ENCODE results near the gene CTSC.

CTSC gene

DNA sequence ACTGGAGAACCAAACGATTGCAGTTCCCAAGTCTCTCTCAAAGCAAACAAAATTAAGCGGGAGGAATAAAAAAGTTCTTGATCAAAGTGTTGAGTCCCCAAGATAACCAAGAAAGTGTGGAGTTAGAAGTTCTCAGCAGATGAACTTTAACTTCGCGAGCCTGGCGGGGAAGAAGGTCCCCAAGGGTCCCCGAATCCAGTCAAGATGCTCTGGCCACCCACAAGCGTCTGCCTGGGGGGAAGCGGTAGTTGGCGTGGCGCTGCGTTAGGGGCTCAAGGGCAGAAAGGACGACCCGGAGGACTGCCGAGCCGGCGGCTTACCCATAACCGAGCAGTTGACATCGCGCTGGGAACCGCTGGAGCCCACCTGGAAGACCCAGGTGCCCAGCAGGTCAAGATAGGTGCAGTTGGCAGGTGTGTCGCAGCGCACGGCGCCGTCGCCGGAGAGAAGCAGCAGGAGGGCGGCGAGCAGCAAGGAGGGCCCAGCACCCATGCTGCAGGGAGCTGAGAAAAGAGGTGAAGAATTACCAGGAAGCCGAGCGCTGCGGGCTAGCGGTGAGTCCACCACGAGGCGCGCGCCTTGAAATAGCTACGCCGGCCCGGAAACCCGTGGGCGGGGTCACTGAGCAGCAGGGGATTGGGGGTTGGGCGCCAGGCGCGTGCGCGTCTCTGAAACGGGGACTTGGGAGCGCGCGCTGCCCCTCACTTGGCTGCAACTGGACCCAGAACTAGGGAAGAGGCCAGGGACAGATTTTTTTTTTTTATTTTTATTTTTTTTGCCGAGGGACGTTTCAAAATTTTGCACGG is at the start of gene CTSC:
CTSC (minus strand) TSS at position 556 of the 806 bp plus-strand sequence; CDS start at position 492, 64 bp downstream.
- peak; percentile 67 for DNase-seq

DNA sequence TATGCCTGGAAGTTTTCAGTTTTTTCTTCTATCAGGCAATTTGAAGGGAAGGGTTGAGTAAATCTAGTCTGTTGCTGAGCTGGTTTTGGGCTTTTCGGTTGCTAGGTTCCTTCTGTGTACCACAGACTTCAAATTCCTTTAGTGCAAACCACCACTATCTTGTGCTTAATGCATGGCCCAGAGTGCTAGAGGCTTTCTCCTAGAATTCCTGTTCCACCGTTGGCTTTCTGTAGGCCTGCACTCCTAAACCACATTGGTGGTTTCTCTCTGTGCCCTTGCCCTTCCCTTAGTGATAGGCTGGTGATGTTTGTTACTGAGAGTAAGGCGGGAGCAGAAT is 47.1 kb upstream of the CTSC start:
- no peak for DNase-seq

GRCh38 chr11:88384004-88384668 is 46.6 kb upstream of the CTSC start:
- no peak for DNase-seq

DNA sequence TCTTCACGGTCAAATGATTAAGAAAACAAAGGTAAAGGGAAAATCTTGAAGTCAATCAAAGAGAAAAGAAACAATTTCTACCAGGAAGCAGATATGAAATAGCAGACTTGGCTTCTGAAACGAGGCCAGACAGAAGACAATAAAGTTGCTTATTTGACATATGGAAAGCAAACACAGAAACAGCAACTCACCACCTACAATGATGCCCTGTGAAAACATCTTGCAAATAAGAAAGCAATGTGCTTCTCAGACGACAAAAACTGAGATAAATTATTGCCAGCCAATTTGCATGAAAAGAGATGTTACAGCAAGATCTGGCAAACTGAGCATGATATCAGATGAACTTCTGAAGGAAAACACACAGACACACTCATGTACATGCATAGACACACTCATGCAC is 45.9 kb upstream of the CTSC start:
- DNase-seq, result no peak

GRCh38 chr11:88379130-88379529 is 41.6 kb upstream of the CTSC start:
- DNase-seq, result no peak

DNA sequence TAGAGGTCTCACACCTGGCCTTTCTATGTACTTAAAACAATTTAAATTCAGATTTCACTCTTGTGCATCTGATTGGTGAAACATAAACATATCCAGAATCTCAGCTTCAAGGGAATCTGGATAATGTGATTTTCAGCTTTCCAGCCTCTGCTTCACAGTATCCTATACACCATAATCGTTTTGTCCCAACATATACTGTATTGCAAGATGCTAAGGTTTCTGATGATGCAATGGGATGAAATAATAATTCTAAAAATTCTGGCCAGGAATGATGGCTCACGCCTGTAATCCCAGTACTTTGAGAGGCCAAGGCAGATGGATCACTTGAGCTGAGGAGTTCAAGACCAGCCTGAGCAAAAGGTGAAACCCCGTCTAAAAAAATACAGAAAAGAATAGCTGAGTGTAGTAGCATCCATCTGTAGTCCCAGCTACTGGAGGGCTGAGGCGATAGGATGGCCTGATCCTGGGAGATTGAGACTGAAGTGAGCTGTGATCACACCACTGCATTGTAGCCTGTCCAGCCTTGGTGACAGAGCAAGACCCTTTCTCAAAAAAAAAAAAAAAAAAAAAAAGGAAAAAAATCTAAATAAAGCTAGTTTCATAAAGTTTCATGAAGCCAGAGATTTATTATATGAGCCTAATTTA is 41.0 kb upstream of the CTSC start:
- DNase-seq, result no peak

- DNase-seq, result no peak
Observed at GRCh38 chr11:88377646-88378045, 40.1 kb upstream of the CTSC start.

- DNase-seq, result no peak
Observed at GRCh38 chr11:88377144-88377543, 39.6 kb upstream of the CTSC start.

GRCh38 chr11:88375927-88376470 is 38.5 kb upstream of the CTSC start:
- DNase-seq, result no peak

DNA sequence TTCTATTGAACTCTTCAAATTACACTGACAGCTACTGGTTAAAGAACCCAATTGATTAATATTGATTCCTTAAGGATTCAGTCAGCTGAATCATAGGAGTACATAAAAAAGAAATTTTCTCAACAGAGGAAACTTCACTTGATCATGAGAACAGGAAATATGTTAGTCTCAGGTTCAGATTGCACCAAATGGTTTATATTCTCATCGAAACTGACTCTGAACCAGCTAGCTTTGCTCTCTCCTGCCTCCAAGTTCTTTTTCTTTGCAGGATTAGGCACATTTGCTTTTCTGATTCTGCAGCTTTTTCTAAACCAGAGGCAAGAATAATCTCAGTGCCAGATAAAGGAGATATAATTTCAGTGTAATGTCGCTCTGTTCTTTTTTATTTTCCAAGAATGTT is 33.2 kb upstream of the CTSC start:
- DNase-seq, result no peak

GRCh38 chr11:88367310-88367709 is 29.8 kb upstream of the CTSC start:
- no peak for DNase-seq

DNA sequence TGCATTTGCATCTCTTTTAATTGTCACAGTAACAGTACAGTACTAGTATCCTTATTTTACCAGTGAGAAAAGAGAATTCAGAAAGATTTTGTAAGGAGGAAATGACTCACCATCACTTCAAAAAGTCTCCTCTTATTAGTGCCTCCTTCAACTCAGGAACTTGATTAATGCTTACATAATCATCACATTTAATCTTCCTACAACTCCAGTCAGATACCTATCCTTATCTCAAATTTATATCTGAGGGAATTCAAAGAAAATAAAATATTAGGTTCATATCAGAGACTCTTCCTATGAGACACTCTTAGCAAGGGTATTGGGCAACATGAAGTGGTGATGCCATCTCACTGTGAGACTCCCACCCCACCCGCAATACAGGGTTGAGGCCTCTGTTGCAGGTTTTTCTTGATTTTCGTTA is 26.1 kb upstream of the CTSC start:
- no peak for DNase-seq

GRCh38 chr11:88363004-88363403 is 25.5 kb upstream of the CTSC start:
- no peak for DNase-seq

- DNase-seq, result no peak
Observed at GRCh38 chr11:88360141-88360540, 22.6 kb upstream of the CTSC start.

DNA sequence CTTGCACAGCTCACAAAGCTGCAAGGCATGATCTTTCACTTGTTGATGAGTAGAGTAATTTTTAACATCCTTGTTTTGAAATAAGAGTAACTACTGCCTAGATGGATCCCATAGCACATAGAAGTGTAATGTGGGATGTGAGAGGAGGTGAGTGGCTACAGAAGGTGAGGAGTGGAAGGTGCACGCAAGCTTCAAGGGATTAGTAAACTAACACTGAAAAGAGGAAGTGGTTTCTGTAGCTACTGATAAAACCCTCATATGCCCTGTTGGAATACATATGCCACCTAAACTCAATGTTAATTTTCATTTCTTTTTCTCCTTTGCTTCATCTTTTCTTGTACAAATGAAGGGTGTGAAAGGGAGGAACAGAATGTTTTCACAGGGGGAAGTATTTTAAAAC is 22.0 kb upstream of the CTSC start:
- no peak for DNase-seq

- no peak for DNase-seq
Observed at GRCh38 chr11:88359114-88359513, 21.6 kb upstream of the CTSC start.

GRCh38 chr11:88358040-88358431 is 20.5 kb upstream of the CTSC start:
- DNase-seq, result no peak

DNA sequence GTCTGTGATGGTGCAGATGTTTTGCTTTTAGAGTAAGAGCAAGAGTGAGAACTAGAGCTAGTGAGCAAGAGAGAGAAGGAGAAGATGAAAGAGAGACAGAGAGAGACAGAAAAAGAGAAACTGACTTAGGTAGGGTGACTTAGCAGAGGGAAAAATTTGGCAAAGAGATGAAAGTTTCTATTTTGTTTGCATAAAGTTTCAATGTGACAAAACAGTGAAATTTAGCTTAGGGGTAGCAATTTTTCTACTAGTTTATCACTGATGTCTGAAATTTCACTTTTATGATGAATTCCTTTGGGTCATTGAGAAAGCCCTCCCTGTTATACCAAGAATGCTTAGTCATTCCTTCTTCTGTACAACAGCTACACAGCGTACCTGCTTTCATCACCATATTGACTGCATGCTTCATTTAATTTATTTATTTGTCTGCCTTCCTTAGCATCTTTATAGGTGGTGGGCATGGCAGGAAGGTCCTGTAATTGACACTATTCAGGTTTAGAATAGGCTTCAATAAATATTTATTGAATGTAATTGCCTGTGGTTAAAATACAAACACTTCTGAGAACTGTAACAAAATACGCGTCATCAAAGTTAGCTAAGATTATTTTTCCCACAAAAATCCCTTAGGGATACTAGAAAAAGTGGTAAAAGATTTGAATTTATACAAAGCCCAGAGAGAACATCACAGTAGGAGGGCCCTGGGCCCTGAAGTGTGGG is 19.9 kb upstream of the CTSC start:
- DNase-seq, result no peak

DNA sequence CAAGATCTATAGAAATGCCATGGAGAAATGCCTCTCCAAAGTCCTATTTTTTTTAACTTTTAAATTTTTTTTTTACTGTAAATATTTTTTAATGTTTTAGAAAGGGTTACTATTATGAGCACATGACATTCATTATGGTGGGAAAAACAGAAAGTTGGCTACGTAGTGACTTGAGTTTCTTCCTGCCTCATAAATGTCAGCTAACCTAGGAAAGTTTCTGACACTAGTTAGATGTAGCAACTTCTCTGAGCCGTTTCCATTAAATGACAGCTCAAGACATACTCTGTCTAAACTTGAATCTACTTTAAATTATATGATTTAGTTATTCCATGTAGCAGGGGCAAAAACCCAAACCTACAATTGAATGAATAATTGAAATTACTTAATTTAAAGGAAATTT is 18.4 kb upstream of the CTSC start:
- no peak for DNase-seq

DNA sequence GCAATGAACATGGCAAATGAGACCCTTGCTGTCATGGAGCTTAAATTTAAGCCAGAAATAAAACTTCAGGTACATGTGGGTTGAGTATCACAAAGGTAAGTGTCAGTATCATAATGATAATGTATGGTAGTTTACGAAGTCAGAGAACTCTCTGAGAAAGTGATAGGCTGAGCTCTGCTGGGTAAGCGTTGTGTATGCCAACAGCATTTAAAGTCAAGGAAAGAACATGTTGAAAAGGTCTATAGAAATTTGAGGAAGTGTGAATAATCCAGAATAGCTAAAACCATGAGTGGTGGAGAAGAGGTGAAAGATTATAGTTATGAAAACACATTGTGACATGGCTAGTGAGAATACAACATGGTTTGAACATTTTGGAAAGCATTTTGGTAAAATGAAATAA is 17.4 kb upstream of the CTSC start:
- no peak for DNase-seq

DNA sequence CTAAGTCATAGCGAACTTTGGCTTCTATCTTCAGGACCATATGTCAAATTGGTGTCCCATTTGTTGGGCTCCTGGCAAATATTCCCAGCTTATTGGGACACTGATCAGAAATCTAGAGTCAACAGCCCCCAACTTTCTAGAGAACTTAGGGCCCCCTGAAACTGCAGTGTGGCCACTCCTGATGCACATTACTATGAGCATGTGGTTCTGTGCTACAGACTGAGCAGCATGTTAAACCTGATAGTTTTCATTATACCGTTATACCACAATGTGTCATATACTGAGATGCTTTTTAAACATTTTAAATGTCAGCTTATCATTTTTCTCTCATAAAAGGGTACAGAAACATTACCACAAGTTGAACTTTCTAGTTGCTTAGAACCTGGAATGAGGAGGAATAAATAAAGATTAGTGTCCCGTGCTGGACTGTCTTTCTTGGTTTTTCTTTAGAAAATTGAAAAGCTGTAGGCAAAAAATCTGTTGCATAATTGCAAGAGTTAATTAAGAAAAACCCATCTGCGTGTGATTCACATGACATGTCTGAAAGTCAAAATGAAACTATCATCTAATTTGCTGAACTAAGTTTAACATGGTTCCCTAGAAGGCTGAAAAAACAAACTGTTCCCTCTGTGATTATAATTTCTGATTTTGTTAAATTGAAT is 16.4 kb upstream of the CTSC start:
- DNase-seq, result no peak

DNA sequence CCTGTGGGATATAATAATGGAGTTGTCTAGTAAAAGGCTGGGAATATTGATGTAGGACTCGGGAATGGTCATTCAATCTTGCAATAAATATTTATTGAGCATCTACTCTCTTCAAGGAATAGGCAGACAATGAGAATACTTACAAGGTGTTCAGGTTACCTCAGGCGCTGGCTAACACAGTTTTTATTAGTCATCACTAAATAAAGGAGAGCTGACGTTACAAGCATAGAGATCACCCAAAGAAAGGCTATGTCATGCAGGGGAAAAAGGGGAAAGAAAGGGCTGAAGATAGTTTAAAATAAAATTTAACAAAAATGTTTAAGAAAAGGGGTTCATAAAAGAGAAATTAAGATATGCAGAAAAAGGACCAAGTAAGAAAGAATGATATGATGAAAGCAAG is 15.8 kb upstream of the CTSC start:
- no peak for DNase-seq

DNA sequence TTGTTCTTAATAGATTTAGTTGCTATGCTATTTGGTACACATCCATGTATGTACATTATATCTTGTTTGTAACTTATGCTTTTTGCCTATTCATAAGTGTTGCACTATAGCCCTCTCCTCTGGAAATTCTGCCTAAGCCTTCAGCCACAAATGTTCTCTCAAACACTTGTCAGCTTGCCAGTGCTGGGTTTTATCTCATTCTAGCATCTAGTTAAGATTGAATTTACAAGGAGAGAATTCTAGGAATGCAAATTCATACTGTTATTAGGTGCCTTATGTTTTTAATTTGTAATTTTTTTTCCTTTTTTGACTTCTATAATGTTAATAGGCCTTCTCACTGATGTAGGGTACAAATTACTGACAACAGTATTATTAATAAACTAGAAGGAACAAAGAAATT is 14.6 kb upstream of the CTSC start:
- no peak for DNase-seq
